HL-60 (cell line): ENCODE data around the gene EYS.
"Not testable (repeated sequence)": the region's sequence is repeated elsewhere in the genome, so short reads cannot be mapped to it uniquely, and the experiment has no call there.

Source experiments
- DNase-seq, 2 experiments: peaks; one replicate each; pipeline ENCODE4 v3.0.0-alpha.2; 2010 to 2020; ENCODE audit warnings: low read depth in 1 of 2, low spot score in 1 of 2
- H3K27ac ChIP-seq: fragments of 250-450 bp; sonication (Bioruptor Pico); replicated peaks from 2 replicates; pipeline ENCODE4 v1.5.1; 2020; ENCODE audit warnings: mild to moderate bottlenecking, moderate library complexity
- H3K27me3 ChIP-seq: fragments of 250-450 bp; sonication (Bioruptor Pico); 2 replicates; pipeline ENCODE4 v1.5.1; 2021; ENCODE audit warnings: mild to moderate bottlenecking, moderate library complexity; ENCODE audit not compliant: insufficient read depth, poor library complexity, severe bottlenecking
- H3K4me3 ChIP-seq: replicated peaks from 2 replicates; pipeline ENCODE4 v1.5.1; 2011; ENCODE audit warnings: mild to moderate bottlenecking, control low read depth, low read length; ENCODE audit not compliant: insufficient read depth
- GABPA ChIP-seq: IDR thresholded peaks from 2 replicates; pipeline ENCODE4 v1.6.1; 2012; ENCODE audit warnings: low read depth
- POLR2AphosphoS5 ChIP-seq: IDR thresholded peaks from 2 replicates; pipeline ENCODE4 v1.6.1; 2012; ENCODE audit warnings: low read depth
- SPI1 ChIP-seq: IDR thresholded peaks from 2 replicates; pipeline ENCODE4 v1.6.1; 2012; ENCODE audit warnings: low read depth, mild to moderate bottlenecking, borderline replicate concordance
- TF ChIP-seq, protein P1 (sequence below): IDR thresholded peaks from 2 replicates; pipeline ENCODE4 v1.6.1; 2012; ENCODE audit warnings: low read depth; ENCODE audit not compliant: insufficient replicate concordance
- TF ChIP-seq, protein P2 (sequence below): IDR thresholded peaks from one replicate; pipeline ENCODE4 v1.5.1; 2011; ENCODE audit warnings: low read length, control low read depth, inconsistent platforms; ENCODE audit not compliant: insufficient read depth

EYS gene

DNA sequence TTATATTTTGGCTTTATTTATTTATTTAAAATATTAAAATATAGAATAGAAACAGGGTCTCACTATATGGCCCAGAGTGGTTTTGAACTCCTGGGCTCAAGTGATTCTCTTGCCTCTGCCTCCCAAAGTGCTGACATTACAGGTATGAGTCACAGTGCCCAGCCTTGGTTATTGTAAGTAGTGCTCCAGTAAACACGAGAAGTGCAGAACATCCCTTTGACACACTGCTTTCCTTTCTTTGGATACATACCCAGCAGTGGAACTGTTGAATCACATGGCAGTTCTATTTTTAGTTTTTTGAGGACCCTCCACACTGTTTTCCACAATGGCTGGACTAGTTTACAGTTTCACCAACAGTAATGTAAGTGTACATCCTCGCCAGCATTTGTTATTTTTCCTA is 1867.5 kb downstream of the EYS start:
- TF ChIP-seq SPI1 (no peak), GABPA (no peak), POLR2AphosphoS5 (no peak)
- TF ChIP-seq, protein P1, sequence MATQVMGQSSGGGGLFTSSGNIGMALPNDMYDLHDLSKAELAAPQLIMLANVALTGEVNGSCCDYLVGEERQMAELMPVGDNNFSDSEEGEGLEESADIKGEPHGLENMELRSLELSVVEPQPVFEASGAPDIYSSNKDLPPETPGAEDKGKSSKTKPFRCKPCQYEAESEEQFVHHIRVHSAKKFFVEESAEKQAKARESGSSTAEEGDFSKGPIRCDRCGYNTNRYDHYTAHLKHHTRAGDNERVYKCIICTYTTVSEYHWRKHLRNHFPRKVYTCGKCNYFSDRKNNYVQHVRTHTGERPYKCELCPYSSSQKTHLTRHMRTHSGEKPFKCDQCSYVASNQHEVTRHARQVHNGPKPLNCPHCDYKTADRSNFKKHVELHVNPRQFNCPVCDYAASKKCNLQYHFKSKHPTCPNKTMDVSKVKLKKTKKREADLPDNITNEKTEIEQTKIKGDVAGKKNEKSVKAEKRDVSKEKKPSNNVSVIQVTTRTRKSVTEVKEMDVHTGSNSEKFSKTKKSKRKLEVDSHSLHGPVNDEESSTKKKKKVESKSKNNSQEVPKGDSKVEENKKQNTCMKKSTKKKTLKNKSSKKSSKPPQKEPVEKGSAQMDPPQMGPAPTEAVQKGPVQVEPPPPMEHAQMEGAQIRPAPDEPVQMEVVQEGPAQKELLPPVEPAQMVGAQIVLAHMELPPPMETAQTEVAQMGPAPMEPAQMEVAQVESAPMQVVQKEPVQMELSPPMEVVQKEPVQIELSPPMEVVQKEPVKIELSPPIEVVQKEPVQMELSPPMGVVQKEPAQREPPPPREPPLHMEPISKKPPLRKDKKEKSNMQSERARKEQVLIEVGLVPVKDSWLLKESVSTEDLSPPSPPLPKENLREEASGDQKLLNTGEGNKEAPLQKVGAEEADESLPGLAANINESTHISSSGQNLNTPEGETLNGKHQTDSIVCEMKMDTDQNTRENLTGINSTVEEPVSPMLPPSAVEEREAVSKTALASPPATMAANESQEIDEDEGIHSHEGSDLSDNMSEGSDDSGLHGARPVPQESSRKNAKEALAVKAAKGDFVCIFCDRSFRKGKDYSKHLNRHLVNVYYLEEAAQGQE = no peak
- DNase-seq = no peak
- no peak overlapping the region for H3K4me3 ChIP-seq

DNA sequence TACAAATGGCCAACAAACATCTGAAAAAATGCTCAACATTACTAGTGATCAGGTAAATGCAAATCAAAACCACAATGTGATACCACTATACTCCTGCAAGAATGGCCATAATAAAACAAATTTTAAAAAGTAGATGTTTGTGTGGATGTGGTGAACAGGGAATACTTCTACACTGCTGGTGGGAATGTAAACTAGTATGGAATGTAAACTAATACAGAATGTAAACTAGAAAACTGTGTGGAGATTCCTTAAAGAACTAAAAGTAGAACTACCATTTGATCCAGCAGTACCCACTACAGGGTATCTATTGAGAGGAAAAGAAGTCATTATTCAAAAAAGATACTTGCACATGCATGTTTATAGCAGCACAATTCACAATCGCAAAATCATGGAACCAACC is 1878.3 kb downstream of the EYS start:
- not testable (repeated sequence) for DNase-seq, H3K27me3 ChIP-seq, H3K4me3 ChIP-seq, H3K27ac ChIP-seq

More for the DNA sequence above, 1867.5 kb downstream of the EYS start:
- Histone ChIP-seq H3K27me3 (no peaks in the 10 kb centered on the region), H3K27ac (no peak overlapping the region)

DNA sequence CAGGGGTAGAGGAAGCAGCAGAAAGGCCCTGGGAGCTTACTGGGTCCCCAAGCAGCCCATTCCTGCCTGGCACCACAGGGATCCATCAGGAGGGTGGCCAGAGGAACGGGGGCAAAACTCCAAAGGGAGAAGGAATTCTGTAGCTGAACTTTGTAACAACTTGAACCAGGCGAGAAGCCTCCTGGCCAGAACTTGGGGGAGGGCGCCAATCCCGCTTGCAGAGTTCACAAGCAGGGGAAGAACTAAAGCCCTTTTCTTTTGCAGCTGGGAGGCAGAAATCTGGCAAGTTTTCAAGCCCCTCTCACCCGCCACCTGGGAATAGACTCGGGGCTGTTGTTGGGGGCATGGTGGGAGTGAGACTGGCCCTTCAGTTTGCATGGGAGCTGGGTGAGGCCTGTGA is 1882.3 kb downstream of the EYS start:
- TF ChIP-seq POLR2AphosphoS5 (no peak), SPI1 (no peak), GABPA (no peak)
- TF ChIP-seq, protein P1 = no peak
- TF ChIP-seq, protein P2, sequence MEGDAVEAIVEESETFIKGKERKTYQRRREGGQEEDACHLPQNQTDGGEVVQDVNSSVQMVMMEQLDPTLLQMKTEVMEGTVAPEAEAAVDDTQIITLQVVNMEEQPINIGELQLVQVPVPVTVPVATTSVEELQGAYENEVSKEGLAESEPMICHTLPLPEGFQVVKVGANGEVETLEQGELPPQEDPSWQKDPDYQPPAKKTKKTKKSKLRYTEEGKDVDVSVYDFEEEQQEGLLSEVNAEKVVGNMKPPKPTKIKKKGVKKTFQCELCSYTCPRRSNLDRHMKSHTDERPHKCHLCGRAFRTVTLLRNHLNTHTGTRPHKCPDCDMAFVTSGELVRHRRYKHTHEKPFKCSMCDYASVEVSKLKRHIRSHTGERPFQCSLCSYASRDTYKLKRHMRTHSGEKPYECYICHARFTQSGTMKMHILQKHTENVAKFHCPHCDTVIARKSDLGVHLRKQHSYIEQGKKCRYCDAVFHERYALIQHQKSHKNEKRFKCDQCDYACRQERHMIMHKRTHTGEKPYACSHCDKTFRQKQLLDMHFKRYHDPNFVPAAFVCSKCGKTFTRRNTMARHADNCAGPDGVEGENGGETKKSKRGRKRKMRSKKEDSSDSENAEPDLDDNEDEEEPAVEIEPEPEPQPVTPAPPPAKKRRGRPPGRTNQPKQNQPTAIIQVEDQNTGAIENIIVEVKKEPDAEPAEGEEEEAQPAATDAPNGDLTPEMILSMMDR = no peak
- H3K4me3 ChIP-seq = no peak overlapping the region
- no peak overlapping the region for H3K27ac ChIP-seq
- H3K27me3 ChIP-seq = no peaks in the 10 kb centered on the region
- DNase-seq = no peak

DNA sequence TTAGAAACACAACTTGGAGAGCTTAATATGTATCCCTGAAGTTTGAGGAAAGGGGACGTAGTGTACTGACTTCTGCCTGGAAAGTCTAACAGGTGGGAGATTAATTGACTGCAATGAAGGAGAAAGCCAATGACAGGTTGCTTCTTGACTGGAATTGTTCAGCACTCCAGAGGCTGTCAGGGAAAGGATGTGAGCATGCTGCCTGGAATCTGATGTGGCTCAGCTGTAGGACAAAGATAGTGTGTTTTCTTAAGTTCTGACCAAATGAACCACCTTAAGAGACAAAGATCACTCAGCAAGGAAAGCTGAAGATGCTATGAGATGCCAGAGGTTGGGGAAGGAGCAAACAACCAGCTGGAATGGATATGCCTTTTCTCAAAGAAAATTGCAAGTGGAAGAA is 1885.6 kb downstream of the EYS start:
- no peak for DNase-seq
- TF ChIP-seq GABPA (no peak), POLR2AphosphoS5 (no peak), SPI1 (no peak)
- TF ChIP-seq, protein P1 = no peak
- TF ChIP-seq, protein P2 = no peak
- H3K4me3 ChIP-seq = no peak overlapping the region
- H3K27ac ChIP-seq = no peak overlapping the region
- no peaks in the 10 kb centered on the region for H3K27me3 ChIP-seq
